WTC11 (cell line): ENCODE data around the gene MAGI3. TPM values are rescaled to one million over a fixed set of nuclear protein-coding genes. Genes with fewer than 3 reads are reported as not detected.

ENCODE experiments used
- ATAC-seq: fragments of 200-7000 bp; cut with Tn5 transposase; 2 replicates; pipeline ENCODE4 v1.10.0; 2021; ENCODE audit warnings: mild to moderate bottlenecking, moderate library complexity
- CTCF ChIA-PET: fragments of 300-600 bp; sonication (Branson Sonifier 250); formaldehyde crosslinking; loops from one replicate; lab custom pipeline; 2021; ENCODE audit warnings: antibody characterized with exemption; lab: Charles Lee
- POLR2A ChIA-PET: fragments of 350-600 bp; sonication (Branson Sonifier 250); formaldehyde crosslinking; loops from one replicate; lab custom pipeline; 2021; ENCODE audit warnings: antibody characterized with exemption; lab: Charles Lee
- DNase-seq: peaks from one replicate; pipeline ENCODE4 v3.0.0; 2021; ENCODE audit warnings: low spot score
- H3K27ac Mint-ChIP-seq: 2 replicates; pipeline ENCODE4 v1.8.0; 2021; ENCODE audit warnings: mixed read lengths
- H3K27me3 Mint-ChIP-seq: 2 replicates; pipeline ENCODE4 v1.8.0; 2021; ENCODE audit warnings: low read depth, mild to moderate bottlenecking, moderate library complexity, mixed read lengths
- H3K36me3 Mint-ChIP-seq: 2 replicates; pipeline ENCODE4 v1.8.0; 2021; ENCODE audit warnings: mixed read lengths
- H3K4me1 Mint-ChIP-seq: 2 replicates; pipeline ENCODE4 v1.8.0; 2022; ENCODE audit warnings: mixed read lengths
- H3K4me3 Mint-ChIP-seq: 2 replicates; pipeline ENCODE4 v1.8.0; 2021; ENCODE audit warnings: mild to moderate bottlenecking, moderate library complexity, mixed read lengths
- H3K9me3 Mint-ChIP-seq: 2 replicates; pipeline ENCODE4 v1.8.0; 2021; ENCODE audit warnings: mixed read lengths
- AR ChIP-seq: fragments of 250-450 bp; sonication (Bioruptor Pico); IDR thresholded peaks from 2 replicates; pipeline ENCODE4 v1.9.0; 2021; ENCODE audit warnings: mild to moderate bottlenecking
- FOXP4 ChIP-seq: sonication (generic); formaldehyde crosslinking; IDR thresholded peaks from 2 replicates; pipeline ENCODE4 v1.8.0; 2022; ENCODE audit warnings: mild to moderate bottlenecking, missing genetic modification reagents
- HMGA2 ChIP-seq: fragments of 250-450 bp; sonication (Bioruptor Pico); IDR thresholded peaks from 2 replicates; pipeline ENCODE4 v1.4.0; 2021; ENCODE audit warnings: mild to moderate bottlenecking, moderate library complexity
- MYBL2 ChIP-seq: sonication (generic); formaldehyde crosslinking; IDR thresholded peaks from 2 replicates; pipeline ENCODE4 v1.8.1; 2023; ENCODE audit warnings: mild to moderate bottlenecking, moderate library complexity, missing genetic modification reagents
- NFE2L1 ChIP-seq: sonication (generic); formaldehyde crosslinking; IDR thresholded peaks from 2 replicates; pipeline ENCODE4 v1.8.1; 2023; ENCODE audit warnings: missing genetic modification reagents
- OVOL2 ChIP-seq: fragments of 250-450 bp; sonication (Bioruptor Pico); IDR thresholded peaks from 2 replicates; pipeline ENCODE4 v1.9.0; 2021; ENCODE audit warnings: mild to moderate bottlenecking, borderline replicate concordance
- ZNF263 ChIP-seq: sonication (generic); formaldehyde crosslinking; IDR thresholded peaks from 2 replicates; pipeline ENCODE4 v1.8.1; 2022; ENCODE audit warnings: low read depth, mild to moderate bottlenecking, moderate library complexity, missing genetic modification reagents
- ZNF416 ChIP-seq: fragments of 250-450 bp; sonication (Bioruptor Pico); IDR thresholded peaks from 2 replicates; pipeline ENCODE4 v1.9.0; 2021; ENCODE audit warnings: mild to moderate bottlenecking, inconsistent platforms
- total RNA-seq: library from RNA; stranded (reverse); gene quantifications from 3 replicates; pipeline ENCODE4 v1.2.3, GENCODE V29; 2021
- TF ChIP-seq, protein P1 (sequence below): fragments of 250-450 bp; sonication (Bioruptor Pico); IDR thresholded peaks from 2 replicates; pipeline ENCODE4 v1.8.0; 2021; ENCODE audit warnings: mild to moderate bottlenecking
- TF ChIP-seq, protein P2 (sequence below): fragments of 250-450 bp; sonication (Bioruptor Pico); IDR thresholded peaks from 2 replicates; pipeline ENCODE4 v1.9.0; 2021; ENCODE audit warnings: moderate library complexity, mild to moderate bottlenecking, inconsistent platforms, borderline replicate concordance
- TF ChIP-seq, protein P3 (sequence below): fragments of 200-600 bp; IDR thresholded peaks from 2 replicates; pipeline ENCODE4 v1.8.0; 2022; ENCODE audit warnings: antibody characterized with exemption
- TF ChIP-seq, protein P4 (sequence below): sonication (generic); formaldehyde crosslinking; IDR thresholded peaks from 2 replicates; pipeline ENCODE4 v1.8.1; 2023; ENCODE audit warnings: mild to moderate bottlenecking, moderate library complexity, missing genetic modification reagents
- TF ChIP-seq, protein P5 (sequence below): sonication (generic); formaldehyde crosslinking; IDR thresholded peaks from 2 replicates; pipeline ENCODE4 v1.8.0; 2023; ENCODE audit warnings: mild to moderate bottlenecking, missing genetic modification reagents
- TF ChIP-seq, protein P6 (sequence below): sonication (generic); formaldehyde crosslinking; conservative IDR thresholded peaks from 2 replicates; pipeline ENCODE4 v1.8.1; 2022; ENCODE audit warnings: mild to moderate bottlenecking, missing genetic modification reagents

The MAGI3 gene
- total RNA-seq, 1 experiment from 2014 or later, result 9.7 TPM

DNA sequence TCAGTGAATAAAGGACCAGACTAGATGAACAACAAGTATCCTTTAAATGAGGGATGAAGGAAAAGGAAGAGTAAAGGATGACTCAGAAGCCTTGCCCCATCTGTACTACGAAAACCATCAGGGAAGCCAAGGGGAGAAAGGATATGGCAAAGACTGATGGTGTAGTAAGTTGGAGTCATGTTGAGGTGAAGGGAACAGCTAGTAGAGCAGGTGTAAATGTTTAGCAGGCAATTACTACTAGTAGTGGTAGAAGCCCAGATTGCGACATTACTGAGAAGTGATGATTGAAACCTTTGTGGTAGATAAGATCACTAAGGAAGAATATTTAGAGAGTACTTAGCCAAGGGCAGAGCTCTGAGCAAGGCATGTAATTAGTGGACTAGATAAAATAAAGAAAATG, 285.0 kb downstream of the MAGI3 start (continued):
- TF ChIP-seq, protein P1, sequence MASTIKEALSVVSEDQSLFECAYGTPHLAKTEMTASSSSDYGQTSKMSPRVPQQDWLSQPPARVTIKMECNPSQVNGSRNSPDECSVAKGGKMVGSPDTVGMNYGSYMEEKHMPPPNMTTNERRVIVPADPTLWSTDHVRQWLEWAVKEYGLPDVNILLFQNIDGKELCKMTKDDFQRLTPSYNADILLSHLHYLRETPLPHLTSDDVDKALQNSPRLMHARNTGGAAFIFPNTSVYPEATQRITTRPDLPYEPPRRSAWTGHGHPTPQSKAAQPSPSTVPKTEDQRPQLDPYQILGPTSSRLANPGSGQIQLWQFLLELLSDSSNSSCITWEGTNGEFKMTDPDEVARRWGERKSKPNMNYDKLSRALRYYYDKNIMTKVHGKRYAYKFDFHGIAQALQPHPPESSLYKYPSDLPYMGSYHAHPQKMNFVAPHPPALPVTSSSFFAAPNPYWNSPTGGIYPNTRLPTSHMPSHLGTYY, result no peak
- TF ChIP-seq HMGA2 (CRISPR knock-in tag), result no peak
- TF ChIP-seq ZNF416 (CRISPR knock-in tag), result no peak
- TF ChIP-seq, all 79 proteins: peak for 0

DNA sequence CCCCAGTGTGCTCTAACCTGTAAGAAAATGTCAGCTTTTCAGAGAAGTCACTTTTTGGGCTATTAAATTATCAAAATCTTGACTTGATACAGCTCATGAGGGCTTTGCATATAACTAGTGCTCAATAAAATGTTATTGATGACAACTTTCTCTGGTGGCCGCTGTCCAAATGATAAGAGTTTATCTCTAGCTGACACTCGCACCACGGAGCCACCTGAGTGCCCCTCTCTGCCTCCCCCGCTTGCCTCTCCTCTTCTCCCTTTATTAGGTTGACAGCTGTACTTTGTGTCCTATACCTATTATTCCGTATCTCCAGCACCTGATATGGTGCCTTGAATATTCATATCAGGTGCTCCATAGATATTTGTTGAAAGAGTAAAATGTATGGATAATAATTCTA, 286.2 kb downstream of the MAGI3 start:
- Mint-ChIP-seq H3K36me3 (no peaks in the 10 kb centered on the region), H3K4me1 (peaks cover 6% of the 10 kb centered on the region), H3K27me3 (no peaks in the 10 kb centered on the region), H3K9me3 (no peaks in the 10 kb centered on the region), H3K27ac (no peak overlapping the region), H3K4me3 (no peak overlapping the region)
- ChIA-PET CTCF (interaction anchor here (1.2 kb wide), 1 partner anchor 539 kb away, joined by 3 read pairs; no protein-coding TSS in a partner anchor), POLR2A (interaction anchor here (0.6 kb wide), 1 partner anchor 8 kb away, joined by 4 read pairs; no protein-coding TSS in a partner anchor)
- TF ChIP-seq, protein P2, sequence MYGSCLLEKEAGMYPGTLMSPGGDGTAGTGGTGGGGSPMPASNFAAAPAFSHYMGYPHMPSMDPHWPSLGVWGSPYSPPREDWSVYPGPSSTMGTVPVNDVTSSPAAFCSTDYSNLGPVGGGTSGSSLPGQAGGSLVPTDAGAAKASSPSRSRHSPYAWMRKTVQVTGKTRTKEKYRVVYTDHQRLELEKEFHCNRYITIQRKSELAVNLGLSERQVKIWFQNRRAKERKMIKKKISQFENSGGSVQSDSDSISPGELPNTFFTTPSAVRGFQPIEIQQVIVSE, result no peak
- no peak for TF ChIP-seq ZNF263 (CRISPR knock-in tag)
- no peak for TF ChIP-seq MYBL2 (CRISPR knock-in tag)
- ATAC-seq (no peak), DNase-seq (no peak)

DNA sequence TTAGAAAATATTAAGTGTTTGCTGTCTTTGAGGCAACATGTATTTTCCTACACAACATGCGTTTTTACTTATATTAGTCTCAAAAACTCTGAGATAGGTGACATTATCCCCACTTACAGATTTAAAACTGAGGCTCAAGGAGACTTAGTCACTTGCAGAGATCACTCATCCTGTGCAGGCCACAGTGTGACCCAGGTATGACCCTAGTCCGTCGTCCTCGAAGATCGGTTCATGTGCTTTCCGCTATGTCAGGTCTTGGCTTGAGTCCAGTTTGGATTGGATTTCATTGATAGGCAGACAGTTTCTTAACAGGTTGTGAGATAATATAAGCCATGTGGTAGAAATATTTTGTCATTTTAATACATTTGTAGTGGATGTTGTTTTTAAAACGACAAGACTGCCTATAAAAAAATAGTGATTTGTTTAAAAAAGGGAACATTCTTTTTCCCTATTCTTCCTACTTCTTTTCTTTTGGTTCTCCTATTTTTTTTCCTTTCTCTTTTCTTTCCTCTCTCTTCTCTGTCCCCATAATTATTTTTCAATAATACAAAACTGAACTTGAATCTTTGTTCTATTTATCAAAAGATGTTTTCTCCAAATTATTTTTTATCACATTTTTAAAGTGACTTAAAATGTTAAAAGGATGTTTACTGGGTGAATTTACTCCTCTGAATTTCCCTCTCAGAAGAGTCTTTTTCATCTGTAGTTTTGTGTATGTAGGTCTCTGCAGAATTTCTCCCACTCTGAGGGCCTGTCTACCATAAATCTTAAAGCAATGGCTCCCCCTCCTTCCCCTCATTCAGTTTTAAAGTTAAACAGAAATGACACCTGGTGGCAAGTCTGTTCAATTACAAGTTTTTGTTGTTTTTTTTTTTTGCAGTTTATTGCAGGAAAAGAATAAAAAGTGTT, 287.2 kb downstream of the MAGI3 start:
- Mint-ChIP-seq H3K36me3 (no peaks in the 10 kb centered on the region), H3K27ac (no peak overlapping the region), H3K9me3 (no peaks in the 10 kb centered on the region), H3K27me3 (no peaks in the 10 kb centered on the region), H3K4me1 (peaks cover 13% of the 10 kb centered on the region)
- DNase-seq (no peak), ATAC-seq (0 out of 2 replicates have a peak, but pooled peaks have one; percentile 50)
- CTCF ChIA-PET, result interaction anchor here (0.6 to 1.4 kb wide), 9 partner anchors 62 to 963 kb away, joined by 3 to 5 read pairs (median 3); partner anchors contain the start of gene PPM1J
- TF ChIP-seq ZNF263 (CRISPR knock-in tag), result no peak
- TF ChIP-seq, protein P3, sequence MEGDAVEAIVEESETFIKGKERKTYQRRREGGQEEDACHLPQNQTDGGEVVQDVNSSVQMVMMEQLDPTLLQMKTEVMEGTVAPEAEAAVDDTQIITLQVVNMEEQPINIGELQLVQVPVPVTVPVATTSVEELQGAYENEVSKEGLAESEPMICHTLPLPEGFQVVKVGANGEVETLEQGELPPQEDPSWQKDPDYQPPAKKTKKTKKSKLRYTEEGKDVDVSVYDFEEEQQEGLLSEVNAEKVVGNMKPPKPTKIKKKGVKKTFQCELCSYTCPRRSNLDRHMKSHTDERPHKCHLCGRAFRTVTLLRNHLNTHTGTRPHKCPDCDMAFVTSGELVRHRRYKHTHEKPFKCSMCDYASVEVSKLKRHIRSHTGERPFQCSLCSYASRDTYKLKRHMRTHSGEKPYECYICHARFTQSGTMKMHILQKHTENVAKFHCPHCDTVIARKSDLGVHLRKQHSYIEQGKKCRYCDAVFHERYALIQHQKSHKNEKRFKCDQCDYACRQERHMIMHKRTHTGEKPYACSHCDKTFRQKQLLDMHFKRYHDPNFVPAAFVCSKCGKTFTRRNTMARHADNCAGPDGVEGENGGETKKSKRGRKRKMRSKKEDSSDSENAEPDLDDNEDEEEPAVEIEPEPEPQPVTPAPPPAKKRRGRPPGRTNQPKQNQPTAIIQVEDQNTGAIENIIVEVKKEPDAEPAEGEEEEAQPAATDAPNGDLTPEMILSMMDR, result peak; percentile 44; the same call in 1 of the 2 replicates
- no peak for TF ChIP-seq AR
- TF ChIP-seq, protein P4, sequence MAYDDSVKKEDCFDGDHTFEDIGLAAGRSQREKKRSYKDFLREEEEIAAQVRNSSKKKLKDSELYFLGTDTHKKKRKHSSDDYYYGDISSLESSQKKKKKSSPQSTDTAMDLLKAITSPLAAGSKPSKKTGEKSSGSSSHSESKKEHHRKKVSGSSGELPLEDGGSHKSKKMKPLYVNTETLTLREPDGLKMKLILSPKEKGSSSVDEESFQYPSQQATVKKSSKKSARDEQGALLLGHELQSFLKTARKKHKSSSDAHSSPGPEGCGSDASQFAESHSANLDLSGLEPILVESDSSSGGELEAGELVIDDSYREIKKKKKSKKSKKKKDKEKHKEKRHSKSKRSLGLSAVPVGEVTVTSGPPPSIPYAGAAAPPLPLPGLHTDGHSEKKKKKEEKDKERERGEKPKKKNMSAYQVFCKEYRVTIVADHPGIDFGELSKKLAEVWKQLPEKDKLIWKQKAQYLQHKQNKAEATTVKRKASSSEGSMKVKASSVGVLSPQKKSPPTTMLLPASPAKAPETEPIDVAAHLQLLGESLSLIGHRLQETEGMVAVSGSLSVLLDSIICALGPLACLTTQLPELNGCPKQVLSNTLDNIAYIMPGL, result no peak
- TF ChIP-seq, all 79 proteins: peak for 1
- H3K4me3 Mint-ChIP-seq, result no peak overlapping the region
- POLR2A ChIA-PET, result no interaction called here

- Mint-ChIP-seq H3K4me3 (no peak overlapping the region), H3K27ac (no peak overlapping the region), H3K36me3 (no peaks in the 10 kb centered on the region), H3K9me3 (no peaks in the 10 kb centered on the region), H3K27me3 (no peaks in the 10 kb centered on the region), H3K4me1 (peaks cover 13% of the 10 kb centered on the region)
- CTCF ChIA-PET, result interaction anchor here (0.6 to 1.4 kb wide), 9 partner anchors 62 to 963 kb away, joined by 3 to 5 read pairs (median 3); partner anchors contain the start of gene PPM1J
- TF ChIP-seq NFE2L1, result no peak
- no peak for TF ChIP-seq OVOL2
- TF ChIP-seq, protein P5, sequence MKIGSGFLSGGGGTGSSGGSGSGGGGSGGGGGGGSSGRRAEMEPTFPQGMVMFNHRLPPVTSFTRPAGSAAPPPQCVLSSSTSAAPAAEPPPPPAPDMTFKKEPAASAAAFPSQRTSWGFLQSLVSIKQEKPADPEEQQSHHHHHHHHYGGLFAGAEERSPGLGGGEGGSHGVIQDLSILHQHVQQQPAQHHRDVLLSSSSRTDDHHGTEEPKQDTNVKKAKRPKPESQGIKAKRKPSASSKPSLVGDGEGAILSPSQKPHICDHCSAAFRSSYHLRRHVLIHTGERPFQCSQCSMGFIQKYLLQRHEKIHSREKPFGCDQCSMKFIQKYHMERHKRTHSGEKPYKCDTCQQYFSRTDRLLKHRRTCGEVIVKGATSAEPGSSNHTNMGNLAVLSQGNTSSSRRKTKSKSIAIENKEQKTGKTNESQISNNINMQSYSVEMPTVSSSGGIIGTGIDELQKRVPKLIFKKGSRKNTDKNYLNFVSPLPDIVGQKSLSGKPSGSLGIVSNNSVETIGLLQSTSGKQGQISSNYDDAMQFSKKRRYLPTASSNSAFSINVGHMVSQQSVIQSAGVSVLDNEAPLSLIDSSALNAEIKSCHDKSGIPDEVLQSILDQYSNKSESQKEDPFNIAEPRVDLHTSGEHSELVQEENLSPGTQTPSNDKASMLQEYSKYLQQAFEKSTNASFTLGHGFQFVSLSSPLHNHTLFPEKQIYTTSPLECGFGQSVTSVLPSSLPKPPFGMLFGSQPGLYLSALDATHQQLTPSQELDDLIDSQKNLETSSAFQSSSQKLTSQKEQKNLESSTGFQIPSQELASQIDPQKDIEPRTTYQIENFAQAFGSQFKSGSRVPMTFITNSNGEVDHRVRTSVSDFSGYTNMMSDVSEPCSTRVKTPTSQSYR (CRISPR knock-in tag), result no peak
- TF ChIP-seq, protein P6, sequence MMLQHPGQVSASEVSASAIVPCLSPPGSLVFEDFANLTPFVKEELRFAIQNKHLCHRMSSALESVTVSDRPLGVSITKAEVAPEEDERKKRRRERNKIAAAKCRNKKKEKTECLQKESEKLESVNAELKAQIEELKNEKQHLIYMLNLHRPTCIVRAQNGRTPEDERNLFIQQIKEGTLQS (CRISPR knock-in tag), result no peak
- TF ChIP-seq FOXP4 (CRISPR knock-in tag), result no peak
- DNase-seq, result no peak
- POLR2A ChIA-PET, result no interaction called here
- ATAC-seq, result no peak
Measured at GRCh38 chr1:113678159-113678469, 287.8 kb downstream of the MAGI3 start.
